LHCN-M2 (cell line): ENCODE results near the gene RC3H2. TPM values are rescaled to one million over a fixed set of nuclear protein-coding genes. Genes with fewer than 3 reads are reported as not detected.
"Not testable (repeated sequence)": the region's sequence is repeated elsewhere in the genome, so short reads cannot be mapped to it uniquely, and the experiment has no call there.

Source experiments
- DNase-seq: peaks from one replicate; pipeline ENCODE4 v3.0.0-alpha.2; 2012; ENCODE audit warnings: low read depth
- total RNA-seq: library from RNA; depleted of rRNA; stranded (reverse); fragments of >200 nt; gene quantifications from 2 replicates; pipeline ENCODE4 v1.2.3, GENCODE V29; 2014

Gene RC3H2
- total RNA-seq, 1 experiment from 2014 or later, result 43.1 TPM

- DNase-seq, result no peak
Measured at GRCh38 chr9:122844137-122844536, 61.0 kb downstream of the RC3H2 start.

- DNase-seq, result no peak
Measured at GRCh38 chr9:122841501-122841900, 63.7 kb downstream of the RC3H2 start.

- not testable (repeated sequence) for DNase-seq
Measured at GRCh38 chr9:122838441-122838840, 66.7 kb downstream of the RC3H2 start.

GRCh38 chr9:122837266-122837850, 67.8 kb downstream of the RC3H2 start:
- no peak for DNase-seq

GRCh38 chr9:122835313-122835731, 69.8 kb downstream of the RC3H2 start:
- DNase-seq, result no peak

GRCh38 chr9:122832194-122832593, 73.0 kb downstream of the RC3H2 start:
- DNase-seq, result no peak

GRCh38 chr9:122828965-122829284, 76.2 kb downstream of the RC3H2 start:
- not testable (repeated sequence) for DNase-seq

- peak; percentile 31 for DNase-seq
Measured at GRCh38 chr9:122827761-122828093, 77.4 kb downstream of the RC3H2 start.

GRCh38 chr9:122822938-122823337, 82.2 kb downstream of the RC3H2 start:
- DNase-seq, result no peak

GRCh38 chr9:122822056-122822455, 83.1 kb downstream of the RC3H2 start:
- no peak for DNase-seq

- DNase-seq, result peak; percentile 62
Measured at GRCh38 chr9:122821278-122821943, 83.7 kb downstream of the RC3H2 start.

- no peak for DNase-seq
Measured at GRCh38 chr9:122820490-122820845, 84.7 kb downstream of the RC3H2 start.

GRCh38 chr9:122819791-122820489, 85.2 kb downstream of the RC3H2 start:
- peak; percentile 46 for DNase-seq

GRCh38 chr9:122819326-122819725, 85.8 kb downstream of the RC3H2 start:
- peak; percentile 20 for DNase-seq

GRCh38 chr9:122816163-122816867, 88.8 kb downstream of the RC3H2 start:
- DNase-seq, result no peak

GRCh38 chr9:122815544-122815943, 89.6 kb downstream of the RC3H2 start:
- no peak for DNase-seq

GRCh38 chr9:122814545-122814944, 90.6 kb downstream of the RC3H2 start:
- DNase-seq, result no peak

GRCh38 chr9:122812736-122813135, 92.4 kb downstream of the RC3H2 start:
- DNase-seq, result no peak

GRCh38 chr9:122810306-122810946, 94.7 kb downstream of the RC3H2 start:
- DNase-seq, result peak; percentile 67

- DNase-seq, result not testable (repeated sequence)
Measured at GRCh38 chr9:122809261-122809660, 95.9 kb downstream of the RC3H2 start.

GRCh38 chr9:122808141-122808540, 97.0 kb downstream of the RC3H2 start:
- DNase-seq, result peak; percentile 17
